ENCODE measurements around the gene NCKAP5.

GRCh38 chr2:133457861-133458260 lies 110.4 kb downstream of the NCKAP5 start:
- no peak for TF ChIP-seq CTCF (IDR thresholded peaks at IDR 0.05)
- no peak for TF ChIP-seq POLR2A (IDR thresholded peaks at IDR 0.05)
